WTC11 (cell line): Measurements from ENCODE around the gene HHIP. TPM values are rescaled to one million over a fixed set of nuclear protein-coding genes. Genes with fewer than 3 reads are reported as not detected.
A peak's percentile ranks its signal among the peaks of the same experiment; 100 is the strongest.

ENCODE experiments used
- ATAC-seq: fragments of 200-7000 bp; cut with Tn5 transposase; 2 replicates; pipeline ENCODE4 v1.10.0; 2021; ENCODE audit warnings: mild to moderate bottlenecking, moderate library complexity
- CTCF ChIA-PET: fragments of 300-600 bp; sonication (Branson Sonifier 250); formaldehyde crosslinking; loops from one replicate; lab custom pipeline; 2021; ENCODE audit warnings: antibody characterized with exemption; lab: Charles Lee
- POLR2A ChIA-PET: fragments of 350-600 bp; sonication (Branson Sonifier 250); formaldehyde crosslinking; loops from one replicate; lab custom pipeline; 2021; ENCODE audit warnings: antibody characterized with exemption; lab: Charles Lee
- DNase-seq: peaks from one replicate; pipeline ENCODE4 v3.0.0; 2021; ENCODE audit warnings: low spot score
- H3K27ac Mint-ChIP-seq: 2 replicates; pipeline ENCODE4 v1.8.0; 2021; ENCODE audit warnings: mixed read lengths
- H3K27me3 Mint-ChIP-seq: 2 replicates; pipeline ENCODE4 v1.8.0; 2021; ENCODE audit warnings: low read depth, mild to moderate bottlenecking, moderate library complexity, mixed read lengths
- H3K36me3 Mint-ChIP-seq: 2 replicates; pipeline ENCODE4 v1.8.0; 2021; ENCODE audit warnings: mixed read lengths
- H3K4me1 Mint-ChIP-seq: 2 replicates; pipeline ENCODE4 v1.8.0; 2022; ENCODE audit warnings: mixed read lengths
- H3K4me3 Mint-ChIP-seq: 2 replicates; pipeline ENCODE4 v1.8.0; 2021; ENCODE audit warnings: mild to moderate bottlenecking, moderate library complexity, mixed read lengths
- H3K9me3 Mint-ChIP-seq: 2 replicates; pipeline ENCODE4 v1.8.0; 2021; ENCODE audit warnings: mixed read lengths
- ATF6 ChIP-seq: sonication (generic); formaldehyde crosslinking; IDR thresholded peaks from 2 replicates; pipeline ENCODE4 v1.8.1; 2023; ENCODE audit warnings: mild to moderate bottlenecking, missing genetic modification reagents
- CBFB ChIP-seq: sonication (generic); formaldehyde crosslinking; IDR thresholded peaks from 2 replicates; pipeline ENCODE4 v1.8.1; 2022; ENCODE audit warnings: mild to moderate bottlenecking, low read depth, missing genetic modification reagents
- CREB1 ChIP-seq: sonication (generic); formaldehyde crosslinking; IDR thresholded peaks from 2 replicates; pipeline ENCODE4 v1.8.0; 2023; ENCODE audit warnings: mild to moderate bottlenecking, missing genetic modification reagents
- CREM ChIP-seq: sonication (generic); formaldehyde crosslinking; IDR thresholded peaks from 2 replicates; pipeline ENCODE4 v1.8.1; 2022; ENCODE audit warnings: mild to moderate bottlenecking, missing genetic modification reagents, moderate library complexity
- ELF4 ChIP-seq: sonication (generic); formaldehyde crosslinking; IDR thresholded peaks from 2 replicates; pipeline ENCODE4 v1.8.1; 2022; ENCODE audit warnings: low read depth, mild to moderate bottlenecking, moderate library complexity, missing genetic modification reagents
- EMX1 ChIP-seq: fragments of 250-450 bp; sonication (Bioruptor Pico); IDR thresholded peaks from 2 replicates; pipeline ENCODE4 v1.8.0; 2021; ENCODE audit warnings: mild to moderate bottlenecking
- ETV6 ChIP-seq: sonication (generic); formaldehyde crosslinking; IDR thresholded peaks from 2 replicates; pipeline ENCODE4 v1.8.1; 2022; ENCODE audit warnings: mild to moderate bottlenecking, missing genetic modification reagents
- FOXK1 ChIP-seq: sonication (generic); formaldehyde crosslinking; IDR thresholded peaks from 2 replicates; pipeline ENCODE4 v1.8.0; 2022; ENCODE audit warnings: mild to moderate bottlenecking, moderate library complexity, missing genetic modification reagents
- IRF2 ChIP-seq: sonication (generic); formaldehyde crosslinking; IDR thresholded peaks from 2 replicates; pipeline ENCODE4 v1.8.0; 2022; ENCODE audit warnings: low read depth, missing genetic modification reagents, borderline replicate concordance
- JUN ChIP-seq: sonication (generic); formaldehyde crosslinking; IDR thresholded peaks from 2 replicates; pipeline ENCODE4 v1.8.0; 2023; ENCODE audit warnings: mild to moderate bottlenecking, missing genetic modification reagents
- MYBL2 ChIP-seq: sonication (generic); formaldehyde crosslinking; IDR thresholded peaks from 2 replicates; pipeline ENCODE4 v1.8.1; 2023; ENCODE audit warnings: mild to moderate bottlenecking, moderate library complexity, missing genetic modification reagents
- NFE2L1 ChIP-seq: sonication (generic); formaldehyde crosslinking; IDR thresholded peaks from 2 replicates; pipeline ENCODE4 v1.8.1; 2023; ENCODE audit warnings: missing genetic modification reagents
- NR2C2 ChIP-seq: sonication (generic); formaldehyde crosslinking; IDR thresholded peaks from 2 replicates; pipeline ENCODE4 v1.8.0; 2022; ENCODE audit warnings: mild to moderate bottlenecking, missing genetic modification reagents
- OVOL2 ChIP-seq: fragments of 250-450 bp; sonication (Bioruptor Pico); IDR thresholded peaks from 2 replicates; pipeline ENCODE4 v1.9.0; 2021; ENCODE audit warnings: mild to moderate bottlenecking, borderline replicate concordance
- RELA ChIP-seq: sonication (generic); formaldehyde crosslinking; IDR thresholded peaks from 2 replicates; pipeline ENCODE4 v1.8.1; 2022; ENCODE audit warnings: missing genetic modification reagents, mild to moderate bottlenecking, borderline replicate concordance
- SMAD3 ChIP-seq: sonication (generic); formaldehyde crosslinking; IDR thresholded peaks from 2 replicates; pipeline ENCODE4 v1.8.0; 2022; ENCODE audit warnings: missing genetic modification reagents, mild to moderate bottlenecking, borderline replicate concordance
- SMAD4 ChIP-seq: sonication (generic); formaldehyde crosslinking; IDR thresholded peaks from 2 replicates; pipeline ENCODE4 v1.8.0; 2022; ENCODE audit warnings: mild to moderate bottlenecking, missing genetic modification reagents
- TEAD4 ChIP-seq: sonication (generic); formaldehyde crosslinking; IDR thresholded peaks from 2 replicates; pipeline ENCODE4 v1.8.0; 2022; ENCODE audit warnings: mild to moderate bottlenecking, missing genetic modification reagents
- ZBTB21 ChIP-seq: sonication (generic); formaldehyde crosslinking; IDR thresholded peaks from 2 replicates; pipeline ENCODE4 v1.8.1; 2023; ENCODE audit warnings: mild to moderate bottlenecking, missing genetic modification reagents, borderline replicate concordance
- ZBTB43 ChIP-seq: sonication (generic); formaldehyde crosslinking; IDR thresholded peaks from 2 replicates; pipeline ENCODE4 v1.8.1; 2023; ENCODE audit warnings: mild to moderate bottlenecking, missing genetic modification reagents
- ZNF138 ChIP-seq: sonication (generic); formaldehyde crosslinking; conservative IDR thresholded peaks from 2 replicates; pipeline ENCODE4 v1.8.1; 2022; ENCODE audit warnings: mild to moderate bottlenecking, moderate library complexity, missing genetic modification reagents
- ZNF281 ChIP-seq: sonication (generic); formaldehyde crosslinking; IDR thresholded peaks from 2 replicates; pipeline ENCODE4 v1.8.0; 2023; ENCODE audit warnings: mild to moderate bottlenecking, missing genetic modification reagents
- ZNF416 ChIP-seq: fragments of 250-450 bp; sonication (Bioruptor Pico); IDR thresholded peaks from 2 replicates; pipeline ENCODE4 v1.9.0; 2021; ENCODE audit warnings: mild to moderate bottlenecking, inconsistent platforms
- total RNA-seq: library from RNA; stranded (reverse); gene quantifications from 3 replicates; pipeline ENCODE4 v1.2.3, GENCODE V29; 2021
- TF ChIP-seq, protein P1 (sequence below): fragments of 250-450 bp; sonication (Bioruptor Pico); IDR thresholded peaks from 2 replicates; pipeline ENCODE4 v1.9.0; 2021; ENCODE audit warnings: mild to moderate bottlenecking
- TF ChIP-seq, protein P2 (sequence below): sonication (generic); formaldehyde crosslinking; IDR thresholded peaks from 2 replicates; pipeline ENCODE4 v1.8.0; 2022; ENCODE audit warnings: mild to moderate bottlenecking, missing genetic modification reagents
- TF ChIP-seq, protein P3 (sequence below): sonication (generic); formaldehyde crosslinking; conservative IDR thresholded peaks from 2 replicates; pipeline ENCODE4 v1.8.1; 2022; ENCODE audit warnings: mild to moderate bottlenecking, missing genetic modification reagents

HHIP gene
- total RNA-seq, 1 experiment from 2014 or later: 0.22 TPM

DNA sequence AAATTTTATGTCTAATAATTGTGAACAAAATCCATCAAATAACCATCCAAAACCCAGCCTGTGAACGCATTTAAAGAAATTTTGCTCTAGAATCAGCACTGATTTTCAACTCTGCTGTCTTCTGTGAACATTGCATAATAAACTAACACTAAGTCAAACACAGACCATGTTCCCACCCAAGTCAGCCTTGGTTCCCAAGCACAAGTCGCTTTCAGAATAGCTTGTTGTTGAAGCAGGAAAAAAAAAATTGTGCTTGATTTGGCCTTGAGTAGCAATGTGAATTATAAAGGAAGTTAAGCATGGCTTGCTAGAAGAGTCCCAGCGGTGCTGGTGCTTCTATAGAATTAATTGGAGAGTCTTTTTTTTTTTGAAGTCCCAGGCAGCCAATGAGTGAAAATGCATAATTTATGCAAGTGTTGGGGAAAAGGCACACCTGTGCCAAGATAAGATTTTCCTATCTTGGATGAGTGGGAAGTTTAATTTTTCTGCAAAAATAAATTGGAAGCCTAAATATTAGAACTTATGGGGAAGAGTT lies 42.1 kb downstream of the HHIP start:
- no peaks in the 10 kb centered on the region for H3K36me3 Mint-ChIP-seq
- no peak for DNase-seq
- TF ChIP-seq CBFB (CRISPR knock-in tag): no peak
- no peak for TF ChIP-seq SMAD3 (CRISPR knock-in tag)
- no peak for TF ChIP-seq EMX1 (CRISPR knock-in tag)
- TF ChIP-seq JUN (CRISPR knock-in tag): no peak
- no peak for TF ChIP-seq NR2C2 (CRISPR knock-in tag)
- CTCF ChIA-PET: no interaction called here
- no peaks in the 10 kb centered on the region for H3K27me3 Mint-ChIP-seq
- no peaks in the 10 kb centered on the region for H3K9me3 Mint-ChIP-seq
- POLR2A ChIA-PET: no interaction called here
- H3K4me3 Mint-ChIP-seq: no peak overlapping the region
- peak; percentile 56 for ATAC-seq
- H3K27ac Mint-ChIP-seq: peak overlapping the region; percentile 47
- peaks cover 30% of the 10 kb centered on the region for H3K4me1 Mint-ChIP-seq

- H3K4me3 Mint-ChIP-seq: no peak overlapping the region
- TF ChIP-seq RELA (no peak), MYBL2 (no peak), SMAD4 (CRISPR knock-in tag) (no peak), NFE2L1 (CRISPR knock-in tag) (no peak), ZNF138 (CRISPR knock-in tag) (no peak), ZBTB21 (CRISPR knock-in tag) (no peak), FOXK1 (no peak), ZNF281 (no peak), TEAD4 (no peak), CREB1 (no peak), CREM (no peak), ZBTB43 (CRISPR knock-in tag) (no peak), ZNF416 (CRISPR knock-in tag) (no peak)
- TF ChIP-seq, protein P1, sequence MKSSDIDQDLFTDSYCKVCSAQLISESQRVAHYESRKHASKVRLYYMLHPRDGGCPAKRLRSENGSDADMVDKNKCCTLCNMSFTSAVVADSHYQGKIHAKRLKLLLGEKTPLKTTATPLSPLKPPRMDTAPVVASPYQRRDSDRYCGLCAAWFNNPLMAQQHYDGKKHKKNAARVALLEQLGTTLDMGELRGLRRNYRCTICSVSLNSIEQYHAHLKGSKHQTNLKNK (CRISPR knock-in tag): no peak
- TF ChIP-seq, protein P2, sequence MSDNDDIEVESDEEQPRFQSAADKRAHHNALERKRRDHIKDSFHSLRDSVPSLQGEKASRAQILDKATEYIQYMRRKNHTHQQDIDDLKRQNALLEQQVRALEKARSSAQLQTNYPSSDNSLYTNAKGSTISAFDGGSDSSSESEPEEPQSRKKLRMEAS (CRISPR knock-in tag): no peak
- TF ChIP-seq, all 79 proteins: peak for 0
- ATAC-seq: no peak
- DNase-seq: no peak
- Mint-ChIP-seq H3K27me3 (no peaks in the 10 kb centered on the region), H3K27ac (no peak overlapping the region), H3K4me1 (peaks cover 30% of the 10 kb centered on the region), H3K9me3 (no peaks in the 10 kb centered on the region), H3K36me3 (no peaks in the 10 kb centered on the region)
- POLR2A ChIA-PET: no interaction called here
- CTCF ChIA-PET: no interaction called here
These were observed 43.2 kb downstream of the HHIP start for GRCh38 chr4:144689125-144689524.

DNA sequence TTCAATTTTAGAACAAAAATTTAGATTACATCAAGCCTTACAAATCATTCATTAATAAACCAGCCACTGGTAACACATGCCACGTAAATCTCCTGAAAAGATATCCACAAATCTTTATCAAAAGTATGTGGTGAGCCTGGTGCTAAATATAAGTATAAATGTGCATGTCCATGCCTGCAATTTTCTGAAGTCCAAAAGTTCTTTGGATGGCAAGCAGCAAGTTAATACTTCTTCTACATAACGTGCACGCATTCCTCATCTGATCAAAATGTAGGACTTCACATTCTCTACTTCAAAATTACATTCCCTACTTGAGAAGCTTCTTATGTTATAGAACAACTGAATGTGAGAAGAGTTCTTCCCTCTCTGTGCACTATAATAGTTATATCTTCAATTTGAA lies 49.8 kb downstream of the HHIP start:
- H3K36me3 Mint-ChIP-seq: no peaks in the 10 kb centered on the region
- no peak for TF ChIP-seq ATF6 (CRISPR knock-in tag)
- no peak for TF ChIP-seq TEAD4
- no peak for TF ChIP-seq IRF2 (CRISPR knock-in tag)
- TF ChIP-seq, protein P3, sequence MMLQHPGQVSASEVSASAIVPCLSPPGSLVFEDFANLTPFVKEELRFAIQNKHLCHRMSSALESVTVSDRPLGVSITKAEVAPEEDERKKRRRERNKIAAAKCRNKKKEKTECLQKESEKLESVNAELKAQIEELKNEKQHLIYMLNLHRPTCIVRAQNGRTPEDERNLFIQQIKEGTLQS (CRISPR knock-in tag): no peak
- no peak for TF ChIP-seq OVOL2 (CRISPR knock-in tag)
- TF ChIP-seq ELF4 (CRISPR knock-in tag): no peak
- no peak for TF ChIP-seq ETV6 (CRISPR knock-in tag)
- ATAC-seq: no peak
- H3K4me3 Mint-ChIP-seq: no peak overlapping the region
- H3K4me1 Mint-ChIP-seq: no peaks in the 10 kb centered on the region
- CTCF ChIA-PET: no interaction called here
- no peak for DNase-seq
- POLR2A ChIA-PET: no interaction called here
- H3K27ac Mint-ChIP-seq: no peak overlapping the region
- no peaks in the 10 kb centered on the region for H3K9me3 Mint-ChIP-seq
- no peaks in the 10 kb centered on the region for H3K27me3 Mint-ChIP-seq
